HepG2 (cell line): ENCODE data around the gene TNS1. TPM values are rescaled to one million over a fixed set of nuclear protein-coding genes. Genes with fewer than 3 reads are reported as not detected.

Source experiments
- ATAC-seq: fragments of 200-7000 bp; cut with Tn5 transposase; 3 replicates; pipeline ENCODE4 v1.9.1; 2020; ENCODE audit warnings: mild to moderate bottlenecking, moderate library complexity
- BruUV-seq: library from RNA; stranded (reverse); fragments of 400-500 nt; replicated peaks from 2 replicates; lab custom pipeline; 2021; lab: Mats Ljungman, UMichigan
- CTCF ChIA-PET: fragments of 300-600 bp; formaldehyde crosslinking; extraction: SDS; loops from one replicate; lab custom pipeline; 2021; ENCODE audit warnings: low total read pairs, inconsistent platforms, low intra/inter-chr PET ratio; lab: Yijun Ruan, JAX
- POLR2A ChIA-PET: fragments of 350-600 bp; sonication (Branson Sonifier 250); formaldehyde crosslinking; loops from one replicate; lab custom pipeline; 2020; ENCODE audit warnings: antibody characterized with exemption, inconsistent platforms; lab: Yijun Ruan, JAX
- DNase-seq: peaks from one replicate; pipeline ENCODE4 v3.0.0-alpha.2; 2015; ENCODE audit warnings: low spot score
- FAIRE-seq: peaks from 3 replicates; lab custom pipeline; 2011; peaks lifted over from hg19 to GRCh38; lab: Jason Lieb, UNC
- H2AFZ ChIP-seq: one replicate; pipeline ENCODE4 v1.6.1; 2011; ENCODE audit warnings: low read length, inconsistent platforms
- H3K27ac ChIP-seq: fragments of 300-600 bp; 3 replicates; pipeline ENCODE4 v1.8.0; 2011; ENCODE audit warnings: mixed run types, mild to moderate bottlenecking, mixed read lengths, low read length, inconsistent platforms; ENCODE audit not compliant: insufficient read depth; ENCODE audit errors: extremely low read length
- H3K27me3 ChIP-seq, 2 experiments: fragments of 200-600 bp in 1 of 2; 2 replicates in 1 of 2; 3 replicates in 1 of 2; pipeline versions ENCODE4 v1.6.0 to v1.8.0; 2011; ENCODE audit warnings: low read length in 2 of 2, mild to moderate bottlenecking in 2 of 2, moderate library complexity in 2 of 2, inconsistent platforms in 1 of 2; ENCODE audit not compliant: insufficient read depth in 2 of 2, control insufficient read depth in 1 of 2
- H3K36me3 ChIP-seq, 2 experiments: fragments of 200-600 bp in 1 of 2; replicated peaks in 1 of 2; 2 replicates in 1 of 2; 3 replicates in 1 of 2; pipeline versions ENCODE4 v1.5.1 to v1.8.0; 2011; ENCODE audit warnings: low read length in 2 of 2, inconsistent platforms in 1 of 2; ENCODE audit not compliant: insufficient read depth in 2 of 2, control insufficient read depth in 1 of 2
- H3K4me1 ChIP-seq: 2 replicates; pipeline ENCODE4 v1.5.1; 2012; ENCODE audit warnings: low read length, inconsistent platforms; ENCODE audit not compliant: insufficient read depth
- H3K4me2 ChIP-seq: 2 replicates; pipeline ENCODE4 v1.6.0; 2011; ENCODE audit warnings: low read depth, low read length, inconsistent platforms
- H3K4me3 ChIP-seq, 3 experiments: fragments of 200-600 bp in 1 of 3; sonication (generic), shearing (Covaris generic) in 1 of 3; replicated peaks in 1 of 3; 2 replicates each; pipeline ENCODE4 v1.5.1; 2011 to 2016; ENCODE audit warnings: low read length in 3 of 3, inconsistent platforms in 2 of 3, low read depth in 2 of 3, mild to moderate bottlenecking in 2 of 3, control low read depth in 1 of 3, mixed read lengths in 1 of 3; ENCODE audit not compliant: insufficient read depth in 1 of 3
- H3K79me2 ChIP-seq: one replicate; pipeline ENCODE4 v1.6.1; 2011; ENCODE audit warnings: low read length, inconsistent platforms; ENCODE audit not compliant: insufficient read depth
- H3K9ac ChIP-seq: 2 replicates; pipeline ENCODE4 v1.6.0; 2011; ENCODE audit warnings: mild to moderate bottlenecking, low read depth, low read length, inconsistent platforms; ENCODE audit not compliant: insufficient read depth
- H3K9me3 ChIP-seq: 2 replicates; pipeline ENCODE4 v1.5.1; 2012; ENCODE audit warnings: mild to moderate bottlenecking, low read length
- H4K20me1 ChIP-seq: 2 replicates; pipeline ENCODE4 v1.6.0; 2011; ENCODE audit warnings: inconsistent platforms, mild to moderate bottlenecking, low read length, moderate library complexity; ENCODE audit not compliant: insufficient read depth
- ARID2 ChIP-seq: sonication (generic); formaldehyde crosslinking; IDR thresholded peaks from 2 replicates; pipeline ENCODE4 v1.8.1; 2022; ENCODE audit warnings: mild to moderate bottlenecking, missing genetic modification reagents, borderline replicate concordance
- HNRNPK ChIP-seq: fragments of 200-400 bp; formaldehyde crosslinking; IDR thresholded peaks from 2 replicates; pipeline ENCODE4 v1.6.1; 2018; ENCODE audit warnings: low read length, low read depth, moderate library complexity, mild to moderate bottlenecking; ENCODE audit not compliant: poor library complexity, severe bottlenecking
- KLF15 ChIP-seq: sonication (generic); formaldehyde crosslinking; IDR thresholded peaks from 2 replicates; pipeline ENCODE4 v1.8.1; 2023; ENCODE audit warnings: borderline replicate concordance, mild to moderate bottlenecking, inconsistent platforms, missing genetic modification reagents, mixed read lengths
- NAIF1 ChIP-seq: sonication (generic); formaldehyde crosslinking; IDR thresholded peaks from 2 replicates; pipeline ENCODE4 v1.5.0; 2020; ENCODE audit warnings: mild to moderate bottlenecking, missing genetic modification reagents, borderline replicate concordance
- PRPF4 ChIP-seq: fragments of 200-400 bp; formaldehyde crosslinking; IDR thresholded peaks from 2 replicates; pipeline ENCODE4 v1.6.1; 2016; ENCODE audit warnings: low read length, low read depth; ENCODE audit not compliant: poor library complexity, severe bottlenecking
- ZNF232 ChIP-seq: sonication (generic); formaldehyde crosslinking; IDR thresholded peaks from 2 replicates; pipeline ENCODE4 v1.4.0; 2020; ENCODE audit warnings: missing genetic modification reagents, borderline replicate concordance
- ZNF234 ChIP-seq: sonication (generic); formaldehyde crosslinking; conservative IDR thresholded peaks from 2 replicates; pipeline ENCODE4 v1.5.1; 2020; ENCODE audit warnings: mild to moderate bottlenecking, missing genetic modification reagents
- ZNF451 ChIP-seq: sonication (generic); formaldehyde crosslinking; IDR thresholded peaks from 2 replicates; pipeline ENCODE4 v1.5.0; 2020; ENCODE audit warnings: mild to moderate bottlenecking, missing genetic modification reagents
- ZNF598 ChIP-seq: sonication (generic); formaldehyde crosslinking; IDR thresholded peaks from 2 replicates; pipeline ENCODE4 v1.5.1; 2020; ENCODE audit warnings: mild to moderate bottlenecking, missing genetic modification reagents, borderline replicate concordance
- ZNF747 ChIP-seq: sonication (generic); formaldehyde crosslinking; IDR thresholded peaks from 2 replicates; pipeline ENCODE4 v1.8.1; 2023; ENCODE audit warnings: missing genetic modification reagents, mild to moderate bottlenecking, borderline replicate concordance
- ZNF788 ChIP-seq: sonication (generic); formaldehyde crosslinking; IDR thresholded peaks from 2 replicates; pipeline ENCODE4 v1.5.0; 2020; ENCODE audit warnings: mild to moderate bottlenecking, missing genetic modification reagents, borderline replicate concordance
- WGBS: methylation state at CpG from one replicate; pipeline ENCODE4 v1.1.6; 2017; ENCODE audit warnings: low lambda C conversion rate; 5-methylcytosine and 5-hydroxymethylcytosine counted together
- in situ Hi-C: cut with HindIII; loops from 2 replicates; pipeline ENCODE4 v1.10.0; 2017; ENCODE audit warnings: low pct_unique_long_range_greater_than_20kb; ENCODE audit not compliant: extremely low pct_ligation_motif_present
- intact Hi-C: fragments of 100-400 bp; cut with micrococcal nuclease; formaldehyde crosslinking; loops from one replicate; pipeline ENCODE4 v1.10.0; 2022; ENCODE audit not compliant: unreplicated experiment
- polyA plus RNA-seq, 8 experiments: library from polyadenylated mRNA; depleted of rRNA in 3 of 8; stranded (reverse) in 7 of 8; unstranded in 1 of 8; fragments of >200 nt; fragmentation: Illumina TruSeq in 4 of 8; extraction: Trizol in 4 of 8; gene quantifications; 2 replicates each; pipeline versions ENCODE4 v1.2.1 to v1.2.3, GENCODE V29; 2011 to 2016; ENCODE audit warnings: low read depth in 4 of 8, missing spikeins in 1 of 8, mixed read lengths in 1 of 8; ENCODE audit not compliant: insufficient read depth in 1 of 8
- total RNA-seq, 5 experiments: library from RNA; depleted of rRNA; stranded (reverse); fragments of >200 nt; fragmentation: Illumina TruSeq; extraction: Trizol; gene quantifications; 2 replicates each; pipeline ENCODE4 v1.2.3, GENCODE V29; 2016; ENCODE audit warnings: low read depth in 1 of 5
- TF ChIP-seq, protein P1 (sequence below): sonication (generic); formaldehyde crosslinking; IDR thresholded peaks from 2 replicates; pipeline ENCODE4 v1.5.1; 2020; ENCODE audit warnings: mild to moderate bottlenecking, moderate library complexity, missing genetic modification reagents
- TF ChIP-seq, protein P2 (sequence below): fragments of 450-650 bp; IDR thresholded peaks from 2 replicates; pipeline ENCODE4 v1.6.1; 2017
- TF ChIP-seq, protein P3 (sequence below): sonication (generic); formaldehyde crosslinking; IDR thresholded peaks from 2 replicates; pipeline ENCODE4 v1.4.0; 2020; ENCODE audit warnings: missing genetic modification reagents, mild to moderate bottlenecking, borderline replicate concordance
- TF ChIP-seq, protein P4 (sequence below): sonication (generic); formaldehyde crosslinking; IDR thresholded peaks from 2 replicates; pipeline ENCODE4 v1.5.0; 2020; ENCODE audit warnings: missing genetic modification reagents, mild to moderate bottlenecking, borderline replicate concordance

Gene TNS1
- total and polyA plus RNA-seq, 2 of the 13 experiments (the other 11 are each of a cell fraction or from before 2014, with no cell fraction given): 1.9 to 118 TPM

DNA sequence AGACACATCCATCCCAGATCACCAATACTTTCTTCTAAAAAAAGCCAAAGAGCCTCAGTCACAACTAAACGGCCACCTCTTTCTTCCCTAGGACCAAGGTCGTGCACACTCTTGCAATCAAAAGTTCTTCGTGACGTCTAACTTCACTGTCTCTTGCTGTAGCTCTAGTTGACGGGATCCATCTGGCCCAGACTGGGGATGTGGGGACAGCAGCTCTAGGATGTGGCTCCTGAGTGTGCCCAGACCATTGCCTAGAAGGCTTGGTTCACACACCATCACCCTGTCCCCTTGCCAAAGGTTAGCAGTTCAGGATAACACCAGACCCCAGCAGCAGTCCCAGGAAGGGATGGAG is 98.2 kb downstream of the TNS1 start (continued):
- TF ChIP-seq, protein P1, sequence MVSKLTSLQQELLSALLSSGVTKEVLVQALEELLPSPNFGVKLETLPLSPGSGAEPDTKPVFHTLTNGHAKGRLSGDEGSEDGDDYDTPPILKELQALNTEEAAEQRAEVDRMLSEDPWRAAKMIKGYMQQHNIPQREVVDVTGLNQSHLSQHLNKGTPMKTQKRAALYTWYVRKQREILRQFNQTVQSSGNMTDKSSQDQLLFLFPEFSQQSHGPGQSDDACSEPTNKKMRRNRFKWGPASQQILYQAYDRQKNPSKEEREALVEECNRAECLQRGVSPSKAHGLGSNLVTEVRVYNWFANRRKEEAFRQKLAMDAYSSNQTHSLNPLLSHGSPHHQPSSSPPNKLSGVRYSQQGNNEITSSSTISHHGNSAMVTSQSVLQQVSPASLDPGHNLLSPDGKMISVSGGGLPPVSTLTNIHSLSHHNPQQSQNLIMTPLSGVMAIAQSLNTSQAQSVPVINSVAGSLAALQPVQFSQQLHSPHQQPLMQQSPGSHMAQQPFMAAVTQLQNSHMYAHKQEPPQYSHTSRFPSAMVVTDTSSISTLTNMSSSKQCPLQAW (CRISPR knock-in tag): peak; percentile 86

DNA sequence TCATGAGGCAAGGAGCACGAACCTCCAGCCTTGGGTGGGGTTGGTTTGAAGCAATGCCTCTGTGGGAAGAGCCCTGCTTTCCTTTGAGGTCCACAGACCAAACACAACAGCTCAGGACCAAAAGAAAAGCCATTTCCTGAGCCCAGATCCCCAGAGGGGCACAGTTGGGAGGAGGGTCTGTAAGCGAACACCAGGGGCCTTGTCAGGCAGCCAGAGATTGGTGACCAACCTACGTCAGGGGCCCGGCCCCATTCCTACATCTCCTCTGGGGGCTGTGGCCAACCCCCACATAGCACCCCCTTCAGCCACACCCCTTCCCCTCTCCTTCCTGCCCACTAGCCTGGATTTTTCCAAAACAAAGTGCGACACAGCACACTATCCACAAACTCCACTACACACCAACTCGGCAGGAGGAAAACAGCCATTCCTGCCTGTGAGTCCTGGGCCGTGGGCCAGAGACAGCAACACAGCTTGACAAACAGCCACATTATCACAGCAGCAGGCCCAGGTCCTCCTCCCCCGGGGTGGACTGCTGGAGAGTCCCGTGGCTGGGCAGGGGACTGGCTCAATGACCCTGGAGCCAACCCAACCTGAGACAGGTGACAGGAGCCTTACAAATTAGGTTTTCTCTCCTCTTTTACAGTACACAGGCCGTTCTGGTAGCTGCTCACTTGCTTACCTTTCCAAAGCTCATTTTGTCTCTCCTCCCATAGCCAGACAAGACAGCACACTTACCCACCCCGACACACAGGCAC is 98.8 kb downstream of the TNS1 start:
- no peak for FAIRE-seq
- intact Hi-C loops: loop anchor here (5.0 kb wide), 2 partner anchors 38 to 117 kb away; no protein-coding TSS in a partner anchor
- TF ChIP-seq ZNF598 (CRISPR knock-in tag) (no peak), HNRNPK (no peak), ZNF788 (no peak; the same call in 1 of the 2 replicates), KLF15 (CRISPR knock-in tag) (no peak), ARID2 (CRISPR knock-in tag) (no peak), PRPF4 (no peak), NAIF1 (CRISPR knock-in tag) (peak; percentile 84; the same call in 1 of the 2 replicates), ZNF232 (0 out of 2 replicates have a peak, but pooled peaks have one; percentile 53), ZNF451 (CRISPR knock-in tag) (peak; percentile 62; the same call in 1 of the 2 replicates), ZNF747 (peak; percentile 21; the same call in 1 of the 2 replicates), ZNF234 (no peak)
- TF ChIP-seq, protein P2, sequence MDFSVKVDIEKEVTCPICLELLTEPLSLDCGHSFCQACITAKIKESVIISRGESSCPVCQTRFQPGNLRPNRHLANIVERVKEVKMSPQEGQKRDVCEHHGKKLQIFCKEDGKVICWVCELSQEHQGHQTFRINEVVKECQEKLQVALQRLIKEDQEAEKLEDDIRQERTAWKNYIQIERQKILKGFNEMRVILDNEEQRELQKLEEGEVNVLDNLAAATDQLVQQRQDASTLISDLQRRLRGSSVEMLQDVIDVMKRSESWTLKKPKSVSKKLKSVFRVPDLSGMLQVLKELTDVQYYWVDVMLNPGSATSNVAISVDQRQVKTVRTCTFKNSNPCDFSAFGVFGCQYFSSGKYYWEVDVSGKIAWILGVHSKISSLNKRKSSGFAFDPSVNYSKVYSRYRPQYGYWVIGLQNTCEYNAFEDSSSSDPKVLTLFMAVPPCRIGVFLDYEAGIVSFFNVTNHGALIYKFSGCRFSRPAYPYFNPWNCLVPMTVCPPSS: no peak
- TF ChIP-seq, protein P3, sequence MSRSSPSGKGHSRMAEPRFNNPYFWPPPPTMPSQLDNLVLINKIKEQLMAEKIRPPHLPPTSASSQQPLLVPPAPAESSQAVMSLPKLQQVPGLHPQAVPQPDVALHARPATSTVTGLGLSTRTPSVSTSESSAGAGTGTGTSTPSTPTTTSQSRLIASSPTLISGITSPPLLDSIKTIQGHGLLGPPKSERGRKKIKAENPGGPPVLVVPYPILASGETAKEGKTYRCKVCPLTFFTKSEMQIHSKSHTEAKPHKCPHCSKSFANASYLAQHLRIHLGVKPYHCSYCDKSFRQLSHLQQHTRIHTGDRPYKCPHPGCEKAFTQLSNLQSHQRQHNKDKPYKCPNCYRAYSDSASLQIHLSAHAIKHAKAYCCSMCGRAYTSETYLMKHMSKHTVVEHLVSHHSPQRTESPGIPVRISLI (CRISPR knock-in tag): no peak; the same call in 1 of the 2 replicates
- TF ChIP-seq, protein P4, sequence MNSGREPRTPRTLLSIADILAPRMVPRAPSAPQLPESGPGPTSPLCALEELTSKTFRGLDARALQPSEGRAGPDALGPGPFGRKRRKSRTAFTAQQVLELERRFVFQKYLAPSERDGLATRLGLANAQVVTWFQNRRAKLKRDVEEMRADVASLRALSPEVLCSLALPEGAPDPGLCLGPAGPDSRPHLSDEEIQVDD (CRISPR knock-in tag): no peak

More for the DNA sequence above, 98.8 kb downstream of the TNS1 start:
- in situ Hi-C loops: no loop called here
- Histone ChIP-seq H3K9me3 (no peaks in the 10 kb centered on the region), H4K20me1 (no peaks in the 10 kb centered on the region; the same call in 1 of the 2 replicates), H3K79me2 (peaks cover 20% of the 10 kb centered on the region), H3K27me3 (no peaks in the 10 kb centered on the region), H3K4me3 (peak overlapping the region; percentile 2 to 36 (median 5); a peak in 5 of 6 replicates), H3K4me1 (peaks cover 82% of the 10 kb centered on the region), H3K36me3 (no peaks in the 10 kb centered on the region; a peak in 2 of 5 replicates), H3K9ac (peak overlapping the region; percentile 62), H3K4me2 (peak overlapping the region; percentile 69), H3K27ac (peak overlapping the region; percentile 89), H2AFZ (no peak overlapping the region)
- ChIA-PET CTCF (interaction anchor here (1.1 kb wide), 1 partner anchor 18 kb away, joined by 3 read pairs; no protein-coding TSS in a partner anchor), POLR2A (no interaction called here)
- no TSS peak for BruUV-seq
- peak; percentile 2; the same call in 2 of the 3 replicates for ATAC-seq
- 19% methylated on average over 11 of the region's 11 CpGs for WGBS
- peak; percentile 71 for DNase-seq
